GM18511 (cell line): Measurements from ENCODE around the gene PLAC1.

Experiments
- ATAC-seq: cut with Tn5 transposase; IDR thresholded peaks from one replicate; pipeline ENCODE4 v1.9.1; 2021; ENCODE audit warnings: mild to moderate bottlenecking, moderate library complexity; ENCODE audit not compliant: unreplicated experiment

PLAC1 gene

DNA sequence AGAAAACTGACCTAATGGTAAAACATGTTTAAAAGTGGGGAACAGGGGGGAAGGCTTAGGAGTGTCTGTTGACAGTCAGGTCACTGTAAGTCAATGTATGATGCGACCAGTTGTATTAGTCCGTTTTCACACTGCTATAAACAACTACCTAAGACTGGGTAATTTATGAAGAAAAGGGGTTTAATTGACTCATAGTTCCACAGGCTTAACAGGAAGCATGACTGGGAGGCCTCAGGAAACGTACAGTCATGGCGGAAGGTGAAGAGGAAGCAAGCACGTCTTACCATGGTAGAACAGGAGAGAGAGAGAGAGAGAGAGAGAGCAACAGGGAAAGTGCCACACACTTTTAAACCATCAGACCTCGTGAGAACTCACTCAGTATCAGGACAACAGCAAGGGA lies 13.0 kb upstream of the PLAC1 start:
- ATAC-seq: no peak

DNA sequence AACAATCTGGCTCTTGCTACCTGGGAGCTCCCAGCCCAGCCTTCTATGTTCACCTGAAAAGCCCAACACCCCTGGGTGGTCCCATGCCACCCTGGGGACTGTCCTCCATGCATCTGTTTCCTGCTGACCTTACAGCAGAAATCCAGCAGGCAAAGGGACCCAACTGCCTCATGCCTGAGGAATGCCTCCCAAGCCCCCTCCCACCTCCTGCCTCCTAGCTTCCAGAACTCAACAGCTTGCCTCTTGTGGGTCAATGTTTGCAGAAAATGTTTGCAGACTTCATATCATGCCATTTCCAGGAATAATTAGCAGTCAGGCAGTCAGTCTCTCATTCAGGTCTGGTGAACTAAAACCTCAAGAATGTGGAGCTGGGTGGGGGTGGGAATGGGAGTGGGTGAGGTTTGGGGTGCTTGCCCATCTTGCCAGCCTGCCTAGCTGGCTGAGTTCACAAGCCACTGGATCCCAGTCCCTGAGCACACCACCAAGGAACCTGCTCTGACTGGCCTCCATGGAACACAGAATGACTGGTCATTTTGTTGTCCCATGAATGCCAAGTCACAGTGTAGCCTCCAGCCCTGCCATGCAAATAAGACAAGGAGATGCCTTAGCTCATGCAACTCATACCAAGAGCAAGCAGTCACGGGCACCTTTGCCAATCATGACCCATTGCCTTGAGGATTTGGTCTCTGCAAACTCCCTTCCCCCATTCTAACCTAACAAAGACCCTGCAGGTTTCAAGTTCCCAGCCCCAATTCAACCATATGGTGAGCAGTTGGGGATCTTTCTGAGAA lies 12.1 kb upstream of the PLAC1 start:
- ATAC-seq: no peak

DNA sequence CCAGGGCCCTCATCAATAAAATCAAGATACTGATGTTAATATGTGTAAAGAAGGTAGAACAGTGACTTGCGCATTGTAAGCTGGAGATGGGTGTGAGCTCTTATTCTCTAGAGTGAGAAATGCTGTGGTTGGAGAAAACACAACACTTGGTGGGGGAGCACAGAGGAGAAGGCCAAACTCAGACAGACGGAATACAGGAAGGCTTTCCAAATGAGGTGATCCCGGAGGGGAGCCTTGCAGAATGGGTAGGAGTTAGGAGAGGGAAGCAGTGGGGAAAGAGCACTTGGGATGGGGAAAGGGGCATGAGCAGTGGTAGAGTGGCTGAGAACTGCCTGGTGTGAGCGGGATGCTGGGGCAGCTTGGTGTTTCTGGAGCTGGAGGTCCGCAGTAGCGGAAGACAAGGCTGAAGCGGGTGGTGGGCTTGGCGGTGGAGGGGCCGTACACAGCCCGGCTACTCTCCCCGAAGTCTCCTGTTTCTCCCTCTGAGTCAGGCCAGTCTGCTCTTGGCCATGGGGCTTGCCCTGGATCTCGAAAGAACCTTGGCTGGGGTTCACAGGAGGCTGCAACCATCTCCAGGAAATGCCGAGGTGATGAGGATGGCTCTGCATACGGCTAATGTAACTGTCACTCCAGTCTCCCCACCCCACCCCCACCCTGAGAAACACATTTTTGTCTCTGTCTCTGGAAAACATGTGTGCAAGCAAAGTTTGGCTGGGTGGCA lies 11.3 kb upstream of the PLAC1 start:
- ATAC-seq: no peak

DNA sequence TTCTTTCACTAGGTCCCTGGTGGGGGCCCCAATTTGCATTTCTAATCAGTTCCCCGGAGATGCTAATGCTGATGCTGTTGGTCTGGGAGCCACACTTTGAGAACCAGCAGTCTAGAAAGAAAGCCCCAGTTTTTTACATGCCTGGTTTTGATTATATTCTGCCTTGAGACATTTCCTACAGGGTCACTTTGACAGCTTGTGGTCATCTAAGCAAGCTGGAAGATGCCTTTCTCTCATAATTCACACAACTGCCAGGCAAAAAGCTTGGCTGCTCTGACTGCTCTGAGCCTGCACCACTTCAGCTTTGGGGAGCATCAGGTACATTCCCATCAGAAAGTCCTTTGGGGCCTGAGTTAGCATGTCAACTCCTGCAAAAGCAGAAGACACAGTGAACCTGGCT lies 5.9 kb upstream of the PLAC1 start:
- no peak for ATAC-seq

DNA sequence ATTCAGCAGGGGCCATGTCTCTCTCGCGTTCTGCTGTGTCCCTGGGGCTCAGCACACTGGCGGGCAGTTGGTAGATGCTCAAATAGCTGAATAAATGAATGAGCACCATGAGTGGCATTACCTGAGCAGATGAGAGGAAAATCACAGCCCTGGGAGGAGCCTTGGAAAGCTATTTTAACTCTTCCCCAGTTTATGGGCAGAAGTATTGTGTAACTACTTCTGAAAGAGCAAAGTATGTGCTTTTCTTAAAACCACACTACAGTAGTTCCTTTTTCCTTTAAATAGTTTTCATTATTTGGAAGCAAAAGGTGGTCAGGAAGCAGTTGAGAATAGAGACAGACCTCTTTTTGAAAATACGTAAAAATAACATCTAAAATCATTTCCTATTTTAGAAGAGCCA lies 3.0 kb upstream of the PLAC1 start:
- no peak for ATAC-seq

DNA sequence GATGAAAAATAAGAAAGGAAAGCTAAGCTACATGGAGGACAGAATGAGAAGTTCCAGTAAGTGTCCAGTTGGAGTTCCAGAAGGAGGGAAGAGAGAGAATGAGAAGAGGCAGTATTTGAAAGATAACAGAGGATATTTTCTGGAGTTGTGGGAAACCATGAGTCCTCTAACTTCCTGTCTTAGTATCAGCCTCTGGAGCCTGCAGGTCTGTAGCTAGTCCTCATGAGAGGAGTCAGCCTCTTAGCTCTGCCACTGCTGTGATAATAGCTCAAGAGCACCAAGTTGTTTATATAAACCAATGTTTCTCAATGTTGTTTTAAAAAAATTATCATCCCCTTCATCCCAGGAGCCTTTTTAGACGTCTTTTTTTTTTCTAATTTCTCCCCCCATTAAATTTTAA lies 2.4 kb upstream of the PLAC1 start:
- no peak for ATAC-seq

DNA sequence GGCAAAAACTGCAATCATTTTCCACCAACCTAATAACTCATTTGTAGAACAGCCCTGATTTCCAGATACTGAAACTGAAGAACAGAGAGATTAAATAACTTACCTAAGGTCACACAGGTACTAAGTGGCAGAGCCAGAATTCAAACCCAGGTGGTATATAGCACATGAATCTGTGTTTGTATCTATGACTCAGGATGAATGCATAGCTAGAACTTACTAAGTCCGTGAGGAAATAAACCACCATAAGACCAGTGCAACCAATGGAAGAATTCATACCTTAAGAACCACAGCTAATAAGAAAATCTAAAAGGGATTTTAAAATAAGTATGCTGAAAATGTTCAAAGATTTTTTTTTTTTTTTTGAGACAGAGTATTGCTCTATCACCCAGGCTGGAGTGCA lies 1.5 kb upstream of the PLAC1 start:
- no peak for ATAC-seq

DNA sequence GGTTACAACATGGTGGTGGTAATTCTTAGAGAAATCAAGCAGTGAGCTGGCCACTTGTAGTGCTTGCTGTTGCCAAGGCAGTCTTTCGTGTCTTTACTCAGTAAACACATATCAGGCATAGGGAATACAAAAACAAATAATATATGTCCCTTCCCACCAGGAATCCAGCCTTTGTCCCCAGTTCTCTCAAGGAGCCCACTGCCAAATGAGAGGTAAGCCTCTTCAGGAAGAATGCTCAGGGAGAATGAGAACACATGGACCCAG lies 421 bp upstream of the PLAC1 start:
- no peak for ATAC-seq

DNA sequence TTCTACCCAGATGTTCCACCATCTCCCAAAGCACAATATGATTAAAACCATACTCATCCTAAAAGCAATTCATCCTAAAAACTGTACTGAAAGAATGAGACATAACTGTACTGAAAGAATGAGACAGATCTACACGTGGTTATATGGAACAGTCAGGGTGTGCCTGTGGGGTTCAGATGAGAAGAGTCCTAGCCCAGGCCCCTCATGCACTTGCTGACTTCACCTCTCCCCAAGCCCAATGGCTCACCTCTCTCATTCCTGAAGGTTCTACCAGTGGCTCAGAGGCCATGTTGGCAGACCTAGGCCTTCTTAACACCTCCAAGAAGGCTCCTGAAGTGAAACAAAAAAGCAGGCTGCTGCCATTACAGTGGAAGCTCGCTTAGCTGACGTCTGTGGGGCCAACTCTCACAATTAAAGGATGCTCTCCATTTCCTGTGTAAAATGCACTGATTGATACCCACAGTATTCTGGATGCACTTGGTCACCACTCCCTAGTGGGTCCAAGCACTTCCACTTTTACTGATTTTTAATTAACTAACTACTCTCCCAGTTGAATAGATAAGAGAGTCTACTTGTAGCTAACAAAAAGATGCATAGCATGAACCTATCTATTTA lies 3.8 kb downstream of the PLAC1 start:
- no peak for ATAC-seq

DNA sequence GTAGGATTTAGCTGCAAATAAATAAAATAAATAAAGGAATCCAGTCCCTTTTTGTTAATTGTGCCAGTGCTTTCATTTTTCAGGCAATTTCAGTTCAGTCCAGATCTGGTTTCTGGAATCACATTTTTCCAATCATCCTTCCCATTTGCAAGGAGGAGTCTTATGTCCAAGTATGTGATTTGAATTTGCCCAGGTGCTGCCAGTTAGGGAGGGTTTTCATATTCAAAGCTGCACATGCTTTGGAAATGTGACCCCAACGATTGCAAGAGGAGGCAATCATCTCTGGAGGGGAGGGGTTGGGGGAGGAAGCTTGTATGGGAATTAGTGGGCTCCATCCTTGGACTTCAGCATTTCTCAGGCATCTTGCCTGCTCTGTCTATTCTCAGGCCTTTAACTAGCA lies 4.4 kb downstream of the PLAC1 start:
- no peak for ATAC-seq

DNA sequence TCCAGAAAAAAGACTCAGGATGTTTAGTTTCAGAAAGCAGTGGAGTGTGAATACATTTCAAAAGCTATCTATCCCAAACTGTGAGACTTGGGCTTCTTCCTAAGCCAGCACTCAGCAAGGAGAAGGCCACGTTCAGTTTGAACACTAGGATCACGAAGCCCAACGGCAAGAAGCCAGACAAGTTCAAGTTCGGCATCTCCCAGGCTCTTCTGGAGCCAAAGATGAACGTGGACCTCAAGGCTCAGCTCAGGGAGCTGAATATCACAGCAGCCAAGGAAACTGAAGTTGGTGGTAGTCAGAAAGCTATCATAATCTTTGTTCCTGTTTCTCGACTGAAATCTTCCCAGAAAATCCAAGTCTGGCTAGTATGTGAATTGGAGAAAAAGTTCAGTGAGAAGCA lies 7.6 kb downstream of the PLAC1 start:
- ATAC-seq: no peak

DNA sequence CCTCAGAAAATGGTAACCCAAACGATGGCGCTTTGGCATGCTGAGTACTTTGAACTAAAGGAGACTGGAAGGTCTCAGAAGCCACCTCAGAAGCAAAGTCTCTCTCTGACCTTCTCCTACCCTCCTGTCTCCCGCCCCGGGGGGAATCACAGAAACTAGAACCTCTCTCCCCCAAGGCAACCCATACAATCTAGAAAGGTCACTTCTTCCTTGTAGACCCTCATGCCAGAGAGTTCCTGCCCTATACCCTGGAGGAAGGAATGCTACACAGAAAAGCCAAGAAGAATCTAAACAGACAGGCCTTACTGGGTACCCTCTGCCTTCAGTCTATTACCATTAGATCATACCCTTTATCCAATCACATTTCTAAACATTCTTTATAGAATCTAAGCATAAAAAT lies 8.5 kb downstream of the PLAC1 start:
- ATAC-seq: no peak

DNA sequence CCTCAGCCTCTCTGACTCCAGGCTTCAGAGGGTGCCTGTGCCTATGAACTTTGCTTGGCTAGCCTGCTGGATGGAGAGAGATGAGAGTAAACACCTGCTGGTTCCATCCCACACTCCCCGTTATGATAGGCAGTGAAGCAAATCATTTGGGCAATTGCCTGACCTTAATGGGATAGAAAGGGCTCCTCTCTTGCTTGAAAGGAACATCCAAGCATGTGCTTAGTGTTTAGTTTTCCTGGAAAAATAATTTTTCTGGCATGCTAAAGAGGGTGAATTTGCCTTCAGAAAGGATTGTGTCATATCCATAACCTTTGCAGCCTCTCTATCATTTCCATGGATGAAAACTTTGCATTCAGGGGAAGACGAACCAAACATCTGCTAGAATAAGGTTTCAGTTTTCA lies 10.8 kb downstream of the PLAC1 start:
- no peak for ATAC-seq

DNA sequence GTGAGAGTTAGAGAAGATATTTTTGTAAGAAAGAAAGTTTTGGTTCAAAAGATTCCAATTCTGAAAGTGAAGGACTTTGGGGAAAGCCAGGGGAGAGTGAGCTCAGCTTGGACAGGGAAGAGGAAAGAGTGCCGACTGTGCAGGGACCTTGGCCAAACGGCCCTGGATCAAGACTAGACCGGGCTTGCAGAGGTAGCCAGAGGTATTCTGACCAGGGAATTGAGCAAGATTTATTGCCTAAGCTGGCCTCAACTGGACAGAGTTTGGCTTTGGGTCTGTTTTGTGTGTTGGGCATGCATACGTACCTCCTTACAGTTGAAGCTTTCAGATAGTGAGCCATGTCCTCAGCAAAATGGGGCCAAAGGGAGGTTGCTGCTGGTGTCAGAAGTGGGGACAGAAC lies 11.6 kb downstream of the PLAC1 start:
- ATAC-seq: no peak

DNA sequence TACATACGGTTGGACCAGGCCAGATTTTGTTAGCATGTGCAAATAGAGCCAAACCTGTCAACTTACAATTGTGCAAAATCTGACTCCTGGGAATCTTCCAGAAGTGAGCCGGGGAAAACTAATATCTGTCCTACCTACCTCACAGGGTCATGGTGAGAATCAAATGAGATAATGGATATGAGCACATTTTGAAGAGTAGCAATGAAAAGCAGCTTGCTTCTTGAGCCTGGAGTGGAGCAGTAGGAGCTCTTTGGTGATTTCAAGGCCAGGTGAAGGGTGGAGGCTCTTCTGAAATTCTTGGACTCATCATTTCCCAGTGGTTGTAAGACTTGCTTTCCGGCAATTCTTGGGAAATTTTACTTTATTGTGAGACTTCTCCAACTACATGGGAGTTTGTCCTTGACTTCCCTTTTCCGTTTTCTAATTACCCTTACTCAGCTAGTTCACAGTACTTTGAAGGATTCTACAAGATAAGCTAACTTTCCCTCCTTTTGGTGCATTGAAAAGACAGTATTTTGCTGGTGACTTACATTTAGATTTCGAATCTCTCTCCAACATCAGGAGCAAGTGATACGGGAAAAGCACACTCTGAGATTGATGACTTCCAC lies 12.2 kb downstream of the PLAC1 start:
- no peak for ATAC-seq

DNA sequence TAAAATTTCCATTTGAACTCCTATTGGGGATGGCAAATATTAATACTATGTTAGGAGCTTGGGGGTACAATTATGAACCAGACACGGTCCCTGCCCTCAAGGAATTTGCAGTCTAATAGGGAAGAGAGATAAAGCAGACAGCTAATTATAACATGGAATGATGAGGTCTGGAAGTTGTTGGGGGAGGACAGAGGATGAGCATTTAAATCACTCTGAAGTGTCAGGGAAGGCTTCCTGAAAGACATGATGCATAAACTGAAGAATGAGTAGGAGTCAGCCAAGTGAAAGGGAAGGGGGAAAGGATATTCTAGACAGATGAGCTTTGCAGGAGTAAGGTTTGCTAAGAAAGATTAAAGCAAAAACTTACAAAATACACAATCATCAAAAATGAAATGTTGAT lies 15.9 kb downstream of the PLAC1 start:
- no peak for ATAC-seq

DNA sequence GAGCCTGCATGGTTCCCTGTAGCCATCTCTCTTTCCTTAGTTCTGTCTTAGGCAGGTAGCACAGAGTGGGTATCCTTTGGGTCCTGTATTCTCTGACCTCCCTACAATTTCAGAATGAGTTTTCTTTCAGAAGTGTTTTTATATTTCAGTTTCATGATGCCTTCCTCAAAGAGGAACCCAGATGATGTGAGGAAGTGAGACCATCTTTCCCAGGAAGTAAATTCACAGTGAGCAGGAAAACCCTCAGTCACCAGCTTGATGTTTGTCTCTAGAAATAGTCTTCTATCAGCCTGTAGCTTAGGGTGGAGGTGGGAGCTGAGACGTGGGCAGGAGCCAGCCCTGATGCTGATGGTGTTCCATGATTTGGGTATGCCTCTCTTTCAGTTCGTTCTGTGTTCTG lies 16.9 kb downstream of the PLAC1 start:
- no peak for ATAC-seq

DNA sequence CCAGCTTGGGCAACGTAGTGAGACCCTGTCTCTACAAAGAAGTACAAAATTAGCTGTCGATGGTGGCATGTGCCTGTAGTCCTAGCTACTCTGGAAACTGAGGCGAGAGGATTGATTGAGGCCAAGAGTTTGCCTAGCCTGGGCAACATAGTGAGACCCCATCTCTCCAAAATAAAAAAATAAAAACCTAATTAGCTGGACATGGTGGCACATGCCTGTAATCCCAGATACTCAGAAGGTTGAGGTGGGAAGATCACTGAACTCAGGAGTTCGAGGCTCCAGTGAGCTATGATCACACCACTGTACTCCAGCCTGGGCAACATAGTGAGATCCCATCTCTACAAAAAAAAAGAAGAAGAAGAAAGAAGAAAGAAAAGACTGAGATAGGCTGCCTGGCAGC lies 17.4 kb downstream of the PLAC1 start:
- ATAC-seq: no peak

DNA sequence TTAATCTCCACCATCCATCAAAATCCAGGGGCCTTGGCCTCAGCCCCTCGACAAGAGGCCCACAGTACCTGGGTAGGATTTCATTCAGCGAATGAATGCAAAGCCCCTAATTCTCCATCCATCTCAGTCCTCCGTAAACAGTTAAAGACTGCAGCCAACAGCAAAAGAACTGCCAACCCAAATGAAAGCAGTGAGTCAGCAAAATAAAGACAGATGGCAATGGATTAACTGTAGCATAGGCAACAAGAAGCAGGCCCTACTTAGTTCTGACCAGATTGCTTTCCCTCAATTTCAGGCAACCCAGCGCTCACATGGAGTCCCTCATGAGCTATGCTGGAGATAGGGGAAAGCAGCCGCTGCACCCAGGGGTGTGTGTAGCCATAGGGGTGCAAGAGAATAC lies 21.4 kb downstream of the PLAC1 start:
- no peak for ATAC-seq

DNA sequence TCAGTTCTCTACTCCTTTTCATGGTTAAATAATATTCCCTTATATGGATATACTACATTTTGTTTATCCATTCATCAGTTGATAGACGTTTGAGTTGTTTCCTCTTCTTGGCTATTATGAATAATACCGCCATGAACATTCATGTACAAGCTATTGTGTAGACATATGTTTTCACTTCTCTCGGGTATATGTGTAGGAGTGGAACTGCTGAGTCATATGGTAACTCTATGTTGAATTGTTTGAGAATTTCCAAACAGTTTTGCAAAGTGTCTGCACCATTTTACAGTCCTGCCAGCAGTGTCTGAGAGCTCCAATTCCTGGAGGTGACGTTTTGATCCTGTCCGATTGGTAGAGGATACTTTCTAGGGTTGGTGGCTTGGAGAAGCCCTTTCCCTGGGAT lies 23.6 kb downstream of the PLAC1 start:
- ATAC-seq: peak; percentile 77

DNA sequence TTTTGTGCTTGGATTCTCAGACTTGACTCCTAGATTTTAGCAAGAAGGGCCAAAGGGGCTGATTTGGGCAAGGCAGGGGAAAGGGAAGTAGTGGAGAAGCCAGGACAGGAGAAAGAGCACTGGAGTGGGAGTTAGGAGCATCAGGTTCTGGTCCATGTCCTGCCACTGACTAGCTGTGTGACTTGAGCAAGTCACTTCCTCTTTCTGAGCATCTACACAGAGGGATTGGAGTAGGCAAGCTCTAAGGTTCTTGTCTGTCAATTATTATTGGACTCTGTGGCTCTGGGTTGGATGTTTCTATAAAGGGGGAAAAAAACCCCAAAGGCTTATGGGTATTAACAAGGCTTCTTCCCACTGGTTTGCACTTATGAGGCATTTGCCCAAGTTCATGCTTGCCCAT lies 24.4 kb downstream of the PLAC1 start:
- ATAC-seq: no peak

DNA sequence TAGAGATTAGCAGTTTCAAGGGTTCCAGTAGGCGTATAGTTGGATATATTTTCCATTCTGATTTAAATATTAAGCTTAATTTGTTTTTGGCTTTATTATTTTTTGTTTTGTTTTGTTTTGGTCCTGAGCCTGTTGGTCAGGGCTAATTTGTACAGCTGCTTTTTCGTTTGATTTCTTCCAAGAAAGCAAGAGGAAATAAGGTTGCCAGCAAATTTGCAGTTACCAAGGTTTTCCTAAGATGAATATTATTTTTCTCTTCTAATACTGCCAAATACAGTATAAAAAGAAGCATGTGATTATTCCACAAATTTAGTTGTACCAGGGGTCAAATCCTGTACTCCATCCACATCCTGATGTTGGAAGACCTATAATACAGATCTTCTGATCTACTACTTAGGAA lies 24.9 kb downstream of the PLAC1 start:
- ATAC-seq: no peak
